GM21619 (cell line): Measurements from ENCODE around the gene CRIM1.

Experiments
- ATAC-seq: cut with Tn5 transposase; IDR thresholded peaks from one replicate; pipeline ENCODE4 v1.9.1; 2021; ENCODE audit not compliant: unreplicated experiment

CRIM1 gene

DNA sequence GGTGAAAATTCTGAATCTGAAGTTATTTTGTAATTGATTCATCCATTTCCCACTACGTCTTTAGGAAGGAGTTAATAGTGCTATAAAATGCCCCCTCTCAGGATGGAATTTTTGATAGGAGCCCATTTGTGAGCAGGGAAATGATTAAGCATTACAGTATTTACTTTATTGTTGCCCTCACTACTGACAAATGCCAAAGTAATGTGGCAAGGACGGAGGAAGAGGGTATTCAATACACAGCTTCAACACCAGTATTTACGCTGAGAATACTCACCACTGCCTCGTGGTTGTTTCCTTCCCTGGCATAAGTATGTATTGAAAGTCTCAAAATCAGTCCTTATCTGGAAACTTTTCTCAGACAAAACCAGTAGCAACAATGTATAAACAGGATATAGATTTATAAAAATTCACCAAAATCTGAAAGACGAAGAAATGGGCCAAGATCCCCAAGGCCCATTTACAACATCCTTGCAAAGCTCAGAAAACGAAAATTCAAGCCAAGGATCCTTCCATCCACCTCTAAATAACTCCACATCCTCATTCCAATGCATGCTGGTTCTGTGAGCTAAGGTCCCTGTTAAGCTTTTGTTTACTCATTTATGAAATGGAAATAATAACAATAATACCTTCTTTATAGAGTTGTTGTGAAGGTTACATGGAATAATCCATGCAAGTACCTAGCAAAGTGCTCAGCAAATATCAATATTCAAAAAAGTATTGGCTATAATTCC lies 213.1 kb downstream of the CRIM1 start:
- no peak for ATAC-seq

DNA sequence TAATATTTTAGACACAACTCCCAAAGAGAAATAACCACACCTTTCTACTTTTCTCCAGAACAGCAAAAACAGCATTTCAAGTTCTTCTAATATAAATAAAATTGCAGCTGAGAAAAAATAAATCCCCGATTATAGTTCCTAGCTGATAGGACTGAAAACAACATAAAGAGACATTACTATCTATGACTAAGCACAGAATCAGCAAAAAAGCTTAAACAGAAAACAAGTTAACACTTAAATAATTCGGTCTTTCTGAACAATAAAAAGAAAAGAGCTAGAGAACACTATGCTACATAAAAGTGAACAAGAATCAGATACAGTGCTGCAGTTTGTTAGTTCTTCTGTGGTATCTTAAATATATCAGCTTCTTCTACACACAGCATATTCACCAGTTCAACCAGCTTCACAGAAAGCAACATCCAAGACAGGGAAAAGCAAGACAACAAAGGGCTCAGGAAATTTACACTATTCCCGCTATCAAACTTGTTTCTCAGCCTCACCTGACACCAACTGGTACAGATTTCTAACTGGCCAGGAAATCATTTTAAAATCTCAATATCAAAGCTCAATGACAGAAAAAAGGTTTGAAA lies 213.8 kb downstream of the CRIM1 start:
- no peak for ATAC-seq

DNA sequence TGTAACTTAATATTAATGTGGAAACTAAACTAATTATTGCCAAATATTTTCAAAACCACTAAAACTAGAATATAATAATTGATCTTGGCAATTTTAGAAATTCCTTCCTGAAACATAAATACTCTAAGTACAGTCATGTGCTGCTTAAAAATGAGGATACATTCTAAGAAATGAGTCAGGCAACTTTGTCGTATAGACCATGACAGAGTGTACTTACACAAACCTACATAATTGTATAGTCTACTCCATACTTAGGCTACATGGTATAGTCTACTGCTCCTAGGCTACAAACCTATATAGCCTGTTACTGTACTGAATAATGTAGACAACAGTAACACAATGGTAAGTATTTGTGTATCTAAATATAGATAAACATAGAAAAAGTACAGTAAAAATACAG lies 214.8 kb downstream of the CRIM1 start:
- ATAC-seq = no peak

DNA sequence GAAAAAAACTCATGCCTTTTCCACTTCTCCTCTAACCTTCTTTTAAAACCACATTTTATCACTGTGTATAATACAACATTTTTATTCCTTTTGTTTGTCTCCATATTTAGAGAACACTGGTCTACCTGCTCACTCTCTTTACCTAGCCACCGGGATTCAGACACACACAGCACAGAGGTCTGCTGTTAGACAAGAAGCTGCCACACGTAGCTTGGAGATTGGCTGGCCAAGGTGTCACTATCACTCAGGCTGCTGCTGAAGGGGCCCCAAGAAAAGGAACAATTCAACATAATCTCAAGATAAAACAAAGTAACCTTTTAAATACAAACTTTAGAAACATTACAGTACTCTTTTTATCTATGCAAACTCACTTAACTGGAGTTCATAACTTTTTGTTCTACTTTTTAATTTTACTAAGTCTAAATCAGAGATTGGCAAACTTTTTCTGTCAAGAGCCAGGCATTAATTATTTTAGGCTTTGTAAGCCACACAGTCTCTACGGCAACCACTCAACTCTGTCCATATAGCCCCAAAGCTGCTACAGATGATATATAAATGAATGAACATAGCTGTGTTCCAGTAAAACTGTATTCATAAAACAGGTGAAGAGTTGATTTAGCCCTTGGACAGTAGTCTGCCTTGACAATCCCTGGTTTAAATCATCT lies 216.6 kb downstream of the CRIM1 start:
- ATAC-seq = no peak

DNA sequence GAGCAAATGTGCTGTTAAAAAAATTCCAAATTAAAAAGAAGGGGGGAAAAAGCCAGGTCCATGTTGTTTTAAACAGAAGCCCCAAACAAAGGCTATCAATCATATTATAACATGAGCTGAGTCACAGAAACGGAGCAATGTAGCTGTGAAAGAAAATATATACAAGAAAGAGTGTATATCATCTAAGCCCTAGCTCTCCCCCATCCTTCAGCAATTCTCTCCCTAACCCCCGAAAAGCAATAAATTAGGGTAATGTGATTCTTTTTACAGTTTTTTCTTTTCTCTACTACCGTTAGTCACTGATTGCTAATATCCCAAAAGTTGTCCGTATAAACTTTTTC lies 217.1 kb downstream of the CRIM1 start:
- ATAC-seq = no peak

DNA sequence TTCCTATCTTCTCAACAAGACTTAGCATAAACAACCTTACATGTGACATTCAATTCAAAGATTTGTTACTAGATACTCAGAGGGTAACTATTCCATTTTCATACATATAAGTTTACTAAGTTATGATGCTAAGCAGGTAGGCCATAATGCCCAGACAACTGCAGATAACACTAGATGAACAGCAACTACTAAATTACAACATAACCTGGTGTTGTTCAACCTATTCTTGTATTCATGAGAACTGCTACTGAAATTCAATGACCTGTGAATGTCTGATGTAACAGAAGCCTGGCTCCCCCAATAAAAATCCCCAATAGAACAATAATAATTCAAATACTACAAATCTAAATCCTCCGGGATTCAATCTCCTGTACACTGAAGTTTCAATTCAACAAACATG lies 217.6 kb downstream of the CRIM1 start:
- ATAC-seq = no peak

DNA sequence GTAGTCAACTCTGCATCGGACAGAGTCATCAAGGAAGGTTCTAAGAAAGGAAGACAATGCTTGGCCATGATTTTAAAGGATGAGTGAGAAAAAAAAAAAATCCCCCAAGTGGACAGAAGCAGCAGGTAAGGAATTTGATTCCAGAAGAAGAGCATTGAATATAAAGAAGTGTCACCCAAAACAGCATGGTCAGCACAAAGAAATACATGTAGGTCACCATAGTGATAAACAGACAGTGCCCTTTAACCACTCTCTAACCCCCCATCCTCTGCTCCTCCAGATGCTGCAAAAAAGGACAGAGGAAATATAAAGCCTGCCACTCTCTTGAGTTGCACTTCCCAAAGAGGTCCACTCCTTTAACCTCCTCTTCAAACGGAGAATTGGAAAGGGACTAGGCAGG lies 219.0 kb downstream of the CRIM1 start:
- ATAC-seq = no peak

DNA sequence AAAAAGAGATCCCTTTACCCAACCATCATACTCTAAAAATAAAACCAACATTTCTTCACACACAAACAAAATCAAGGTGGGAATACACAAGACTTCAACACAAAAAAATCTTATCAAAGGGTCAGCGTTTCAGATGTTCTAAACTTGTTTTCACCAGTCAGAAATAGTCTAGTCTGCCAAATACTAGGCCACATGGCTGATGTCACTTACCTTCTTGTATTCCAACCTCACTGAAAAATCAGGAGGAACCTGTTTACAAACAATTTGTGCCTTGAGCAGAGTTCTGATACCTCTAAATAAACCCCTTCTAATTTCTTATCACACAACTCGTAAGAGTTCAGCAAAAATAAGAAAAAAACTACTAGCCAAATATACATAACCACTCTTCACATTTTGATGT lies 222.3 kb downstream of the CRIM1 start:
- ATAC-seq = no peak

DNA sequence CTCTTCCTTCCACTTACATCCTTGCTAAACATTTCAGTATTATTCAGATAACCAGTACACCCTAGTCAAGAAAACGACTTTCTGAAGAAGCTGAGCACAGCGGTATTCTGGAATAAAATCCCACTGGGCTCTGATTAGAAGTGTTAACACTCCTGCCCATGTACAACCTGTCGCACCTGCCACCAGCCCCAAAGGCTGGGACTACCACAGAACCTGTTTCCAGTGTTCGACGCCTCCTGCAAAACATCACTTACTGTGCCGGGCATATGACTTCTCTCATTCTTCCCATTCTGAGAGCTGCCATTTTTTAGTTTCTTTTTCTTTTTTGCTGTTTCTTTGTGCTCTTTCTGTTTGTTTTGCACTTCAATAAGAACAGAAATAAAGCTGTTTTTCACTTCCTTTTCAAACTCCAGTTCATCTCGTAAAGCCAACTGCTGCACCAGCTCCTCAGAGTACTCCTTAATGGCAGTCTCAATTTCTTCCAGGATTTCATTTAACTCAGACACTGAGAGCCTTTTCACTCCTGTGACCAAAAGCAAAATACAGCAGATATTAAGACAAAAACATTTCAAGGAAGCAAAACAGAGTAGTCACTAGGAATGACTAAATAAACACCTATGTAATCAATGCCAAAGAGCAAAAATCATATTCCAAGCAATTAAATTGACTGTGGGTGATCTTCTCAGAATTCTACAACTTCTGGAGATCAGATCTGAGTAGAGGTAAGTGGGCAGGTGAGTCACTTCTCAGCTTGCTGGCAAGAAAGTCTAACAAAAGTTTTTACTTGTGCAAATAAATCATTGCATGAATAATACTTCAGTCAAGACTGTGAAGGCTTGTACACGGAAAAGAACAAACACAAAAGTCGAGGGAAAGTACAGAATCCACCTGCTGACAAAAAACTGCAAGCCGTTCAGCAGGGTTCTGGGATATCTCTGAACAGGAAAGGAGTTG lies 223.0 kb downstream of the CRIM1 start:
- no peak for ATAC-seq

DNA sequence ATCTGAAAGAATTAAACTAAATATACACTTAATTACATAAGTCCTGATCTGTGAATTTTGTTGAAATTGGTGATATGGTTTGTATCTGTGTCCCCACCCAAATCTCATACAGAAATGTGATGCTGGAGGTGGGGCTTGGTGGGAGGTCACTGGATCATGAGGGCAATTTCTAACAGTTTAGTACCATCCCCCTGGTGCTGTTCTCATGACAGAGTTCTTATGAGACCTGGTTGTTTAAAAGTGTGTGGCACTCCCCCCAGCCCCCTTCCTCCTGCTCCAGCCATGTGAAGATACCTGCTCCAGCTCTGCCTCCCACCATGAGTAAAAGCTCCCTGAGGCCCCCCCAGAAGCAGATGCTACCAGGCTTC lies 223.7 kb downstream of the CRIM1 start:
- no peak for ATAC-seq

DNA sequence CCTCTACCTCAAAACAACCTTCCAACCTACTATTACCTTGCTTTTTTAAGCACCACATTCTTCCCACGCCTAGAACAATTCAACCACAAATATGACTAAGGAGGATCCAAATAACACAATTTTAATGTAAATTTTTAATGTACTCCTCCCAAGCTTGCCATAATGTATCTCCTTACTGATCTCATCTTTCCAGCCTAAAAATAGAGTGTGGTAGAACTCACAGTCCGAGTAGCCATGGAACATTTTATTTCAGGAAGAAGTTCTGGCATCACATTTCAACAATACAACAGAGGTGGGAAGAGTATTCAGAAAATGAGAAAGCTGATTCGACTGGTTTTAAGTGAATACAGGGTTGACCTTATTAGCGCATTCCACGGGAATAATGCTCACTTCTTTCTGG lies 227.0 kb downstream of the CRIM1 start:
- no peak for ATAC-seq

DNA sequence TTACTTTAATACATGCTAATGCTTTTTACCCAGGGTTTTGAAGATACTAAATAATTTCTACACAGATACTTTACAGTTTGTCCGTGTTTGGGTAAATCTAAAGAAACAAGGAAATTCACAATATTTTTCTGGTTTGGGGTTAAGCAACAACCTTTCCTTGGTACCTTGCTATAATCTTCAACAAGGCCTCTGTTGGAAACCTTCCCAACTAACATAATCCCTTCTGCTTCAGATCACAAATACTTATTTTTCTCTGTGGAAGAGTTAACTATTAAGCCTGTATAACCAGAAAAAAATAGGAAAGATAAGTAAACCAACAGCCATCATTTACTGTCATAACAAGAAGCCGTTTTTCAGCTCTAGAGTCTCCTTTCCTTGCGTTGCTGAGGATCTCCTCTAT lies 227.4 kb downstream of the CRIM1 start:
- ATAC-seq = no peak

DNA sequence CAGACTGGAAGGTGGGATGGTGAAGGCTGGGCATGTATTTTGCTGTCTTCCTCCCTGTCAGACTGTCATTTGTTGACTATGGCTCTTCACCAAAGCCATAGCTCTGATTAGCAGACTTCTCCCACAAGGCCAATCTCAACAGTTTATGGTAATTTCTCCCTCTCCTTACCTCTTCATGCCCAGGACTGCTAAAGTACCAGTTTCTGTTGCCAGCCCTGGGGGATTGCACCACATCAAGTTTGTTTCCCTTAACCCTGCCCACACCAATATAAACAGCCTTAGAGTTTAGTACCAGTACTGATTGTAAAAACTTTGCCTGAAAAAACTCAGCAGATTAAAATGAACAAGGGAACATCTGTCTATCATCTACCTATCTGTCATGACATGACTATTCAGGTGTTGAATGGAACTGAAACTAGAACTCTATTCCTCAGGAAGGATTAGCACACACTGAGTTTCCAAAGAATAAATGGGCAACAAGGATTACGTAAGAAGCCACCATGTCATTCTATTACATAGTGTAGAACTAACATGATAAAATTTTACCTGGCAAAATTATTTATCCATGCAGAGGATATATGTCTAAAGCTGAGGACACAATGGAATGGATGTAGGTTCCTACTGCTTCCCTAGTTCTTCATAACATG lies 228.7 kb downstream of the CRIM1 start:
- no peak for ATAC-seq

DNA sequence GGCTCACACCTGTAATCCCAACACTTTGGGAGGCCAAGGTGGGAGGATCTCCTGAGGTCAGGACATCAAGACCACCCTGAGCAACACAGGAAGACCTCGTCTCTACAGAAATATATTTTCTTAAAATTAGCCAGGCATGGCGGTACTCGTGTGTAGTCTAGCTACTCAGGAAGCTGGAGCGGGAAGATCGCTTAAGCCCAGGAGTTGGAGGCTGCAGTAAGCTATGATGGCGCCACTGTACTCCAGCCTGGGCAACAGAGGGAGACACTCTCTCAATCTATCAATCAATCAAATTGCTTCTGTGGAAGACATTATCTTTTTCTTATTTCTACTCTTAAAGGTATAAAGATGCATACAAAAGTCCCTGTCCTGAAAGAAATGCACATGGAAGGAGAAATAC lies 231.1 kb downstream of the CRIM1 start:
- ATAC-seq = no peak

DNA sequence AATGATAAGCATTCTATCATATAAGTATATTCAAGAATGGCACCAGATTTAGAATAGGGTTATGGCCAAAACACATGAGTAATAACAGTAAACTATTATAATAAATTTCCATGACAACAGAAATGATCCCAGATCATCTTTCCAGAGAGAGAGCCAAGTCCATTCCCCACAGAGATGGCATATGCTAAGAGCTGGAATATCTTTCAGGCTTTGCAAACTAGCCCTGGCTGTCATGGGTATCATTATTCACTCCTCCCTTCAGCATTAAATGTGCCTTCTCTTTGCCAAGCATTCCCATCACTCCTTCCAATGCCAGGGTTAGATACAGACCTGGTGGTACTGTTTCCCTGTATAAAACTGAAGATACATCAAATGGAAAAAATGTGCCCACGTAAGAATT lies 231.5 kb downstream of the CRIM1 start:
- no peak for ATAC-seq

DNA sequence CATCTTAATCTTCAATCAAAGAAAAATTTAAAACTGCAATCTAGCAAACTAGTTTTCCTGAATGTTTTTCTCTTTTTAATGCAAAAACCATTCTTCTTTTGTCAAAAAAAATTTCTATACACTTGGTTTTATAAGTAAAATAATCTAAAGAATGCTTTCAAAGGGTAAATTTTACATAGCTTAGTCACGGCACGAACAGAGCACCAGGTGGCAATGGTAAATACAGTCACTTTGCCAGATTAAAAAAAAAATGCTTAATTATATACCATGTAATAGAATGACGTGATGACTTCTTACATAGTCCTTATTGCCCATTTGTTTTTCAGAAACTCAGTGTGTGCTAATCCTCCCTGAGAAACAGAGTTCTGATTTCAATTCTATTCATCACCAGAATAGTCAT lies 232.0 kb downstream of the CRIM1 start:
- ATAC-seq = no peak

DNA sequence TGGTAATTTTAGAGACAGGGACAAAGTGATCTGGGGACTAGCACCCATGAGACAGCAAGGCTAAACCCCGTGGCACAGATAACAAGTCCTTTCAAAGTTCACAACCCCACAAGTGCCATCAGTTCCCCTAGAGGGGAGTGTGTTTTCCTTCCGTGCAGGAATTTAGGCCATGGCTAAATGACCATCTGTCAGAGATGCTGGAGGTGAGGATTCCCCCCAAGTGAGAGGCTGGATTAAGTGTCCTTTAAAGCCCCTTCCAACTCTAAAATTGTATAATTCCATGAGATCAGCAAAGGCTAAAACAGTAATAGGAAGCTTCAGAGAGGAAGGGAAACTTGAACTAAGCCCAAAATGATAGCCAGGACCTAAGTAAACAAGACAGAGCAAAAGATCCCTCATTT lies 233.7 kb downstream of the CRIM1 start:
- no peak for ATAC-seq

DNA sequence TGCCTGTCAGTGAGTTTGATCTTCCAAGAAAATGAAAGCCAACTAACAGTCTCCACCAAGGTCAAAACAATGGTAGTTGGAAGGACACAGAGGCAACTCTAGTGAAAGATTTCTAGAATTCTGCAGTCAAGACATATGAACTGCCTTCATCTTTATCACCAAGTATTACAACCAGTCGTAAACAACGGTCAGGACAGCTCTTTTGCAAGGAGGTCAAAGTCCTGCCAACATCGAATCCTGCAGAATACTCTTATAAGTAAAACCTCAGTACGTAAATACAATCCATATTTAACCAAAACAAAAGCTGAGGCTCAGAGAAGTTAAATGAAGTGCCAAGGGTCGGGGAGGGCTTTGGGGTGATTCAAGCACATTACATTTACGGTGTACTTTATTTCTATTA lies 239.3 kb downstream of the CRIM1 start:
- no peak for ATAC-seq

DNA sequence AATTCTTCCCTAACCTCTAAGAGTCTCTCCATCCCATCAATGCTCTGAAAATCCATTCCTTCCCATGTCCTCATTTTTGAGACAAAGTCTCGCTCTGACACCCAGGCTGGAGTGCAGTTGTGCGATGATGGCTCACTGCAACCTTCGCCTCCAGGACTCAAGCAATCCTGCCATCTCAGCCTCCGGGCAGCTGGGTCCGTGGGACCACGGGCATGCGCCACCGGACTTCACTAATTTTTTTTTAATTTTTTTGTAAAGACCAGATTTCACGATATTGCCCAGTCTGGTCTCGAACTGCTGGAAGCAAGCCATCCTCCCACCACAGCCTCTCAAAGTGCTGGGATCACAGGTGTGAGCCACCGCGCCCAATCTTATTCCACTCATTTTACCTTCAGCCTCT lies 240.8 kb downstream of the CRIM1 start:
- no peak for ATAC-seq

DNA sequence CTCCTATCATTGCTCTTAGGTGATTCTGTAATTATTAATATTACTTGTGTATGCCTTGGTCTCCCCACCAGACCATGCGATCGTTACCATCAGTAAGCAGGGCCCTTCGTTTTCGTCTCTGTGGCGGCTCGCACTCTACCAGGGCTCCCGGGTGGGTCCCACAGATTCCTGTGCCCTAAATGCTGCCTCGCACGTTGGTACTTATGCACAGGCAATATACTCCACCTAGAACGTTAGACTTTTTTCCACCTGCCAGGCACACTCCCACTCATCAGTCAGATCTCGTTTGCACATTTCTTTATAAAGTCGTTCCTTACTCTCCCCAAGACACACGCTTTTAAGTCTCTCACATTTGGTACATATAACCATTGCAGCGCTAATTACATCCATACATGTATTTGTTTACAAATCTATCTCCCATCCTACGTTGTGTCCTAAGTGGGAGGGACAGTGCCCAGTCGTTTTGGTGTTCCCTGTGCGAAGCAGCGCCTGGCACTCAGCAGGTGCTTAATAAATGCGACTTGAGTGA lies 241.5 kb downstream of the CRIM1 start:
- no peak for ATAC-seq
